H1 (cell line): ENCODE results near the gene EPHA10. TPM values are rescaled to one million over a fixed set of nuclear protein-coding genes. Genes with fewer than 3 reads are reported as not detected.

Experiments
- CTCF ChIA-PET: fragments of 300-600 bp; sonication (Branson Sonifier 250); formaldehyde crosslinking; loops from one replicate; lab custom pipeline; 2021; ENCODE audit not compliant: partially characterized antibody; lab: Charles Lee
- POLR2A ChIA-PET: fragments of 300-600 bp; sonication (Branson Sonifier 250); formaldehyde crosslinking; loops from one replicate; lab custom pipeline; 2021; ENCODE audit warnings: inconsistent platforms; ENCODE audit not compliant: partially characterized antibody; lab: Charles Lee
- DNase-seq, 2 experiments: peaks; one replicate each; pipeline versions ENCODE4 v3.0.0 to v3.0.0-alpha.2; 2010 to 2022; ENCODE audit warnings: low spot score in 2 of 2, low read depth in 1 of 2, mixed read lengths in 1 of 2
- FAIRE-seq: peaks from 2 replicates; lab custom pipeline; 2011; peaks lifted over from hg19 to GRCh38; lab: Jason Lieb, UNC
- H2AFZ ChIP-seq: 2 replicates; pipeline ENCODE4 v1.8.1; 2012; ENCODE audit warnings: low read length, inconsistent platforms
- H2AK5ac ChIP-seq: 2 replicates; pipeline ENCODE4 v1.6.1; 2013; ENCODE audit warnings: low read depth, low read length
- H2BK120ac ChIP-seq: replicated peaks from 2 replicates; pipeline ENCODE3; 2013; ENCODE audit warnings: low read depth, low read length, inconsistent platforms
- H2BK12ac ChIP-seq: 2 replicates; pipeline ENCODE4 v1.6.1; 2013; ENCODE audit warnings: low read depth, low read length
- H2BK15ac ChIP-seq: 2 replicates; pipeline ENCODE4 v1.6.1; 2013; ENCODE audit warnings: low read length
- H2BK20ac ChIP-seq: 2 replicates; pipeline ENCODE4 v1.6.1; 2013; ENCODE audit warnings: low read length
- H2BK5ac ChIP-seq: 2 replicates; pipeline ENCODE4 v1.6.1; 2013; ENCODE audit warnings: low read depth, low read length
- H3K14ac ChIP-seq: 2 replicates; pipeline ENCODE4 v1.6.1; 2013; ENCODE audit warnings: inconsistent platforms; ENCODE audit not compliant: insufficient read length
- H3K18ac ChIP-seq: 2 replicates; pipeline ENCODE4 v1.6.1; 2013; ENCODE audit warnings: low read length; ENCODE audit errors: extremely low read depth
- H3K23ac ChIP-seq: 2 replicates; pipeline ENCODE4 v1.6.1; 2013; ENCODE audit warnings: inconsistent platforms; ENCODE audit not compliant: insufficient read length
- H3K23me2 ChIP-seq: 2 replicates; pipeline ENCODE4 v1.6.1; 2013; ENCODE audit warnings: low read depth, low read length
- H3K27ac ChIP-seq: 2 replicates; pipeline ENCODE4 v1.6.1; 2011; ENCODE audit warnings: low read depth, low read length, inconsistent platforms
- H3K27me3 ChIP-seq, 4 experiments: replicated peaks in 1 of 4; 1 replicate in 1 of 4; 2 replicates in 3 of 4; pipeline versions ENCODE4 v1.6.1 to v1.8.1; 2011 to 2013; ENCODE audit warnings: low read length in 3 of 4, mild to moderate bottlenecking in 3 of 4, inconsistent platforms in 2 of 4, mixed read lengths in 2 of 4, moderate library complexity in 1 of 4; ENCODE audit not compliant: control insufficient read depth in 3 of 4, insufficient read depth in 3 of 4; ENCODE audit errors: extremely low read depth in 1 of 4
- H3K36me3 ChIP-seq, 4 experiments: 2 replicates each; pipeline versions ENCODE4 v1.6.1 to v1.8.1; 2011 to 2013; ENCODE audit warnings: mild to moderate bottlenecking in 4 of 4, low read length in 3 of 4, moderate library complexity in 2 of 4, control low read depth in 1 of 4, inconsistent platforms in 1 of 4; ENCODE audit not compliant: insufficient read depth in 4 of 4, control insufficient read depth in 2 of 4
- H3K4ac ChIP-seq: replicated peaks from 2 replicates; pipeline ENCODE3; 2013; ENCODE audit warnings: low read length, low read depth, mixed read lengths, inconsistent platforms; ENCODE audit not compliant: insufficient read length
- H3K4me1 ChIP-seq, 4 experiments: replicated peaks in 1 of 4; 1 replicate in 1 of 4; 2 replicates in 3 of 4; pipeline versions ENCODE4 v1.6.1 to v1.8.1; 2011 to 2013; ENCODE audit warnings: low read length in 3 of 4, inconsistent platforms in 2 of 4, mixed read lengths in 1 of 4; ENCODE audit not compliant: insufficient read depth in 4 of 4, control insufficient read depth in 3 of 4
- H3K4me2 ChIP-seq, 2 experiments: 2 replicates each; pipeline versions ENCODE4 v1.6.1 to v1.8.1; 2011 to 2013; ENCODE audit warnings: low read depth in 2 of 2, low read length in 2 of 2, control low read depth in 1 of 2, inconsistent platforms in 1 of 2, mild to moderate bottlenecking in 1 of 2; ENCODE audit not compliant: insufficient read depth in 1 of 2
- H3K4me3 ChIP-seq, 4 experiments: fragments of 200-600, 300-600 bp in 1 of 4; sonication (generic), shearing (Covaris generic), sonication (Bioruptor Twin) in 1 of 4; 2 replicates each; pipeline versions ENCODE4 v1.5.1 to v1.8.1; 2011 to 2016; ENCODE audit warnings: low read length in 4 of 4, low read depth in 3 of 4, control low read depth in 2 of 4, inconsistent platforms in 2 of 4, mild to moderate bottlenecking in 2 of 4, mixed read lengths in 1 of 4, moderate library complexity in 1 of 4; ENCODE audit not compliant: insufficient read depth in 2 of 4; ENCODE audit errors: extremely low read depth in 1 of 4
- H3K56ac ChIP-seq: replicated peaks from 2 replicates; pipeline ENCODE3; 2013; ENCODE audit warnings: low read depth, mild to moderate bottlenecking, mixed read lengths, low read length, inconsistent platforms; ENCODE audit not compliant: insufficient read length
- H3K79me1 ChIP-seq: 2 replicates; pipeline ENCODE4 v1.6.1; 2013; ENCODE audit warnings: low read depth, low read length, control low read depth
- H3K79me2 ChIP-seq, 2 experiments: 2 replicates each; pipeline versions ENCODE4 v1.6.1 to v1.8.1; 2012 to 2013; ENCODE audit warnings: low read length in 2 of 2, mild to moderate bottlenecking in 2 of 2, inconsistent platforms in 1 of 2; ENCODE audit not compliant: insufficient read depth in 2 of 2, control insufficient read depth in 1 of 2
- H3K9ac ChIP-seq, 4 experiments: replicated peaks in 1 of 4; 1 replicate in 1 of 4; 2 replicates in 3 of 4; pipeline versions ENCODE4 v1.6.1 to v1.8.1; 2011 to 2013; ENCODE audit warnings: low read depth in 3 of 4, low read length in 3 of 4, control low read depth in 2 of 4, mild to moderate bottlenecking in 2 of 4, moderate library complexity in 2 of 4, inconsistent platforms in 1 of 4; ENCODE audit errors: extremely low read depth in 1 of 4
- H3K9me3 ChIP-seq, 2 experiments: 2 replicates each; pipeline versions ENCODE4 v1.6.1 to v1.8.1; 2012 to 2013; ENCODE audit warnings: mild to moderate bottlenecking in 2 of 2, moderate library complexity in 2 of 2, control low read depth in 1 of 2, inconsistent platforms in 1 of 2, low read depth in 1 of 2, low read length in 1 of 2, mixed read lengths in 1 of 2; ENCODE audit not compliant: insufficient read depth in 2 of 2
- H4K20me1 ChIP-seq, 2 experiments: replicated peaks in 1 of 2; 2 replicates each; pipeline versions ENCODE3 to v1.8.1; 2011 to 2013; ENCODE audit warnings: inconsistent platforms in 2 of 2, low read length in 2 of 2, mild to moderate bottlenecking in 1 of 2; ENCODE audit not compliant: insufficient read depth in 2 of 2, control insufficient read depth in 1 of 2
- H4K5ac ChIP-seq: 2 replicates; pipeline ENCODE4 v1.6.1; 2013; ENCODE audit warnings: low read length, low read depth, mixed read lengths, inconsistent platforms; ENCODE audit not compliant: insufficient read length
- H4K8ac ChIP-seq: 2 replicates; pipeline ENCODE4 v1.8.0; 2013; ENCODE audit warnings: mild to moderate bottlenecking, moderate library complexity, low read length, inconsistent platforms; ENCODE audit not compliant: insufficient read depth; ENCODE audit errors: extremely low read depth
- H4K91ac ChIP-seq: replicated peaks from 2 replicates; pipeline ENCODE3; 2013; ENCODE audit warnings: low read length, mixed read lengths, inconsistent platforms; ENCODE audit not compliant: insufficient read length
- ASH2L ChIP-seq: fragments of 200-600, 300-600 bp; sonication (generic); IDR thresholded peaks from one replicate; pipeline ENCODE4 v1.7.1; 2017; ENCODE audit warnings: low read length
- CREB1 ChIP-seq: IDR thresholded peaks from 2 replicates; pipeline ENCODE4 v1.6.1; 2012; ENCODE audit warnings: inconsistent platforms
- EGR1 ChIP-seq: IDR thresholded peaks from 2 replicates; pipeline ENCODE4 v1.6.1; 2011; ENCODE audit warnings: low read depth, low read length, borderline replicate concordance
- JUND ChIP-seq: IDR thresholded peaks from 2 replicates; pipeline ENCODE4 v1.6.1; 2011; ENCODE audit warnings: mild to moderate bottlenecking, improper control_type of control experiment, low read length
- KDM1A ChIP-seq: fragments of 200-600, 300-600 bp; sonication (generic); IDR thresholded peaks from 2 replicates; pipeline ENCODE4 v1.7.1; 2016; ENCODE audit warnings: mild to moderate bottlenecking, low read length, borderline replicate concordance
- KDM4A ChIP-seq: IDR thresholded peaks from one replicate; pipeline ENCODE4 v1.7.1; 2012; ENCODE audit warnings: low read depth, mild to moderate bottlenecking, moderate library complexity, low read length, inconsistent platforms; ENCODE audit not compliant: severe bottlenecking
- NRF1 ChIP-seq: IDR thresholded peaks from 2 replicates; pipeline ENCODE4 v1.6.1; 2011; ENCODE audit warnings: mild to moderate bottlenecking, low read depth, low read length, improper control_type of control experiment
- RAD21 ChIP-seq, 2 experiments: IDR thresholded peaks in 1 of 2; conservative IDR thresholded peaks in 1 of 2; 2 replicates each; pipeline ENCODE4 v1.6.1; 2011; ENCODE audit warnings: low read depth in 2 of 2, low read length in 2 of 2, improper control_type of control experiment in 1 of 2, inconsistent platforms in 1 of 2, mild to moderate bottlenecking in 1 of 2, moderate library complexity in 1 of 2
- RNF2 ChIP-seq: fragments of 200-900, 300-1000 bp; sonication (generic); IDR thresholded peaks from 2 replicates; pipeline ENCODE4 v1.7.1; 2016; ENCODE audit warnings: borderline replicate concordance, low read depth, mild to moderate bottlenecking, antibody characterized with exemption, low read length; ENCODE audit not compliant: poor library complexity, severe bottlenecking; ENCODE audit errors: missing control alignments
- SIN3A ChIP-seq, 2 experiments: IDR thresholded peaks in 1 of 2; conservative IDR thresholded peaks in 1 of 2; 2 replicates each; pipeline ENCODE4 v1.6.1; 2011 to 2012; ENCODE audit warnings: low read length in 2 of 2, improper control_type of control experiment in 1 of 2, low read depth in 1 of 2, mild to moderate bottlenecking in 1 of 2
- SRF ChIP-seq: IDR thresholded peaks from 2 replicates; pipeline ENCODE4 v1.6.1; 2011; ENCODE audit warnings: mild to moderate bottlenecking, low read depth, low read length, moderate library complexity
- TAF1 ChIP-seq: IDR thresholded peaks from 2 replicates; pipeline ENCODE4 v1.6.1; 2011; ENCODE audit warnings: mild to moderate bottlenecking, low read depth, low read length
- TBP ChIP-seq: IDR thresholded peaks from 2 replicates; pipeline ENCODE4 v1.6.1; 2011; ENCODE audit warnings: low read depth, low read length, improper control_type of control experiment
- TCF12 ChIP-seq: IDR thresholded peaks from 2 replicates; pipeline ENCODE4 v1.6.1; 2011; ENCODE audit warnings: low read depth, mild to moderate bottlenecking, low read length
- WGBS, 2 experiments: shearing (Covaris generic) in 1 of 2; methylation state at CpG; one replicate each; pipeline versions ENCODE4 v1.1.6 to v1.1.7; 2013 to 2015; ENCODE audit warnings: low lambda C conversion rate in 2 of 2, mixed read lengths in 2 of 2, inconsistent platforms in 1 of 2, low coverage in 1 of 2, missing lambda C conversion rate in 1 of 2; ENCODE audit not compliant: insufficient replicate concordance in 2 of 2, insufficient coverage in 1 of 2, insufficient read length in 1 of 2; ENCODE audit errors: extremely low coverage in 1 of 2, missing lambda C conversion rate in 1 of 2; 5-methylcytosine and 5-hydroxymethylcytosine counted together
- polyA plus RNA-seq, 7 experiments: library from polyadenylated mRNA; depleted of rRNA in 3 of 7; stranded (reverse) in 5 of 7; unstranded in 2 of 7; fragments of >200 nt in 5 of 7; fragments of 200-250 nt in 2 of 7; gene quantifications; 1 replicate in 5 of 7; 2 replicates in 1 of 7; 4 replicates in 1 of 7; pipeline versions ENCODE4 v1.2.1 to v1.2.3, GENCODE V29; 2011 to 2013; ENCODE audit warnings: missing spikeins in 2 of 7, mixed read lengths in 2 of 7
- total RNA-seq: library from RNA; stranded (reverse); fragmentation: NEBNext Ultra II Directional; extraction: Animal tissue kit (Norgen Biotek cat#: 25700); gene quantifications from 2 replicates; pipeline ENCODE4 v1.2.1, GENCODE V29; 2021

EPHA10 gene
- total and polyA plus RNA-seq, 2 of the 8 experiments (the other 6 are each of a cell fraction or from before 2014, with no cell fraction given), result 0.54 to 1.0 TPM

DNA sequence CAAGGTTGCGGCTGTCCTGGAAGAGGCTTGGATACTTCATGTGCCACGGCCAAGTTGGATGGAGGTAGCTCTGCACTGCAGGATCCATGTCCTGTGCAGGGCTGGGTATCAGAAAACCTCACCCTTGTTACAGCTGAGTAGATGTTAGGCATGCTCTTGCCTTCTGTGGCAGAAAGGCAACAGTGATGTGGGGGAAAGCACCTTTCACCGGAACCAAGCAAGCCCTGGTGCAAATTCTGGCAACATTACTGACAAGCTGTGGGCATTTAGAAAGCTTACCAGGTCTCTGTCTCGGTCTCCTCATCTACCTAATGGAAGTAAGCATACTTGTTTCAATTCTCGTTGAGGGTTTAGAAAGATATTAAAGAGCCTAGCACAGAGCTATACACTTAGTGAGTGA is 87.1 kb downstream of the EPHA10 start:
- CTCF ChIA-PET, result interaction anchor here (1.0 to 20.8 kb wide), 4 partner anchors 11 to 74 kb away, joined by 3 to 400 read pairs (median 14); no protein-coding TSS in a partner anchor
- TF ChIP-seq EGR1, result no peak
- TF ChIP-seq ASH2L, result no peak
- no peak for TF ChIP-seq SRF
- no peak for TF ChIP-seq TAF1
- TF ChIP-seq JUND, result no peak
- TF ChIP-seq KDM1A, result no peak
- TF ChIP-seq RNF2, result no peak
- TF ChIP-seq NRF1, result no peak
- no peak for TF ChIP-seq SIN3A (conservative IDR thresholded peaks at IDR 0.05 in 1 of 2, IDR thresholded peaks at IDR 0.05 in 1 of 2; ENCODE audit: low read depth in 1 of 2, low read length in 2 of 2)
- no peak for TF ChIP-seq RAD21 (IDR thresholded peaks at IDR 0.05 in 1 of 2, conservative IDR thresholded peaks at IDR 0.05 in 1 of 2; ENCODE audit: low read depth in 2 of 2, low read length in 2 of 2)
- no peak for TF ChIP-seq TBP
- TF ChIP-seq TCF12, result no peak
- no peak for TF ChIP-seq CREB1
- no peak for TF ChIP-seq KDM4A
- TF ChIP-seq, all 59 proteins: peak for 0

More for the DNA sequence above, 87.1 kb downstream of the EPHA10 start:
- Histone ChIP-seq H3K4me1 (peaks cover 0 to 5% (median 2%) of the 10 kb centered on the region in 4 experiments; a peak in 4 of 7 replicates), H3K27me3 (no peaks in the 10 kb centered on the region), H4K5ac (no peak overlapping the region), H2BK15ac (no peak overlapping the region), H2AK5ac (no peak overlapping the region), H2BK5ac (no peak overlapping the region), H2BK12ac (no peak overlapping the region), H4K8ac (no peak overlapping the region), H3K79me1 (no peaks in the 10 kb centered on the region), H3K9me3 (no peaks in the 10 kb centered on the region), H2BK120ac (no peak overlapping the region), H4K20me1 (peaks cover 3 to 4% of the 10 kb centered on the region in 2 experiments), H3K36me3 (peaks cover 0 to 11% (median 5%) of the 10 kb centered on the region in 4 experiments; a peak in 4 of 8 replicates), H3K23ac (no peak overlapping the region), H3K56ac (no peak overlapping the region), H3K9ac (no peak overlapping the region; a peak in 1 of 7 replicates), H4K91ac (no peak overlapping the region), H3K14ac (no peak overlapping the region), H3K4me3 (no peak overlapping the region), H2BK20ac (no peak overlapping the region), H3K23me2 (no peaks in the 10 kb centered on the region), H3K4ac (no peak overlapping the region), H3K27ac (no peak overlapping the region), H3K4me2 (no peak overlapping the region), H3K79me2 (no peaks in the 10 kb centered on the region), H3K18ac (no peak overlapping the region), H2AFZ (no peak overlapping the region)
- POLR2A ChIA-PET, result interaction anchor here (0.9 to 1.8 kb wide), 4 partner anchors 13 to 84 kb away, joined by 3 to 5 read pairs (median 4); partner anchors contain the start of genes CDCA8 and RSPO1
- WGBS, 2 experiments, result 80% methylated on average over 5 of the region's 5 CpGs; no CpG with 5 or more reads in 1 of the 2 experiments
- DNase-seq (no peak), FAIRE-seq (no peak)
